NCI-H1105 treated with DMSO at 0.1 percent for 48 hours (cell line): ENCODE results near the gene DQX1.
"Not testable (repeated sequence)": the region's sequence is repeated elsewhere in the genome, so short reads cannot be mapped to it uniquely, and the experiment has no call there.

Experiments
- DNase-seq: peaks from one replicate; lab custom pipeline; 2025; lab: John Stamatoyannopoulos, UW

The DQX1 gene

GRCh38 chr2:74525717-74526648 lies at the start of gene DQX1:
Gene DQX1, minus strand, starts transcription at chr2:74526231. Its CDS starts 502 bp downstream, at chr2:74525729.
- DNase-seq, result peak; percentile 9

- no peak for DNase-seq
These were observed 49.3 kb upstream of the DQX1 start for GRCh38 chr2:74575320-74575719.

GRCh38 chr2:74573747-74574562 lies 47.9 kb upstream of the DQX1 start:
- DNase-seq, result no peak

- no peak for DNase-seq
These were observed 46.3 kb upstream of the DQX1 start for GRCh38 chr2:74572178-74572925.

- DNase-seq, result no peak
These were observed 45.0 kb upstream of the DQX1 start for GRCh38 chr2:74571058-74571457.

- no peak for DNase-seq
These were observed 43.7 kb upstream of the DQX1 start for GRCh38 chr2:74569686-74570085.

- DNase-seq, result no peak
These were observed 41.9 kb upstream of the DQX1 start for GRCh38 chr2:74567881-74568280.

- no peak for DNase-seq
These were observed 40.7 kb upstream of the DQX1 start for GRCh38 chr2:74566754-74567085.

GRCh38 chr2:74566076-74566753 lies 40.2 kb upstream of the DQX1 start:
- DNase-seq, result no peak

GRCh38 chr2:74564222-74564621 lies 38.2 kb upstream of the DQX1 start:
- no peak for DNase-seq

- no peak for DNase-seq
These were observed 36.2 kb upstream of the DQX1 start for GRCh38 chr2:74562126-74562775.

GRCh38 chr2:74561022-74561421 lies 35.0 kb upstream of the DQX1 start:
- DNase-seq, result not testable (repeated sequence)

- DNase-seq, result no peak
These were observed 34.6 kb upstream of the DQX1 start for GRCh38 chr2:74560591-74560990.

- DNase-seq, result no peak
These were observed 33.9 kb upstream of the DQX1 start for GRCh38 chr2:74559912-74560311.

GRCh38 chr2:74558284-74559230 lies 32.5 kb upstream of the DQX1 start:
- no peak for DNase-seq

- no peak for DNase-seq
These were observed 30.9 kb upstream of the DQX1 start for GRCh38 chr2:74556831-74557370.

GRCh38 chr2:74556159-74556558 lies 30.1 kb upstream of the DQX1 start:
- DNase-seq, result no peak

GRCh38 chr2:74555610-74556103 lies 29.6 kb upstream of the DQX1 start:
- DNase-seq, result no peak

GRCh38 chr2:74554820-74555531 lies 28.9 kb upstream of the DQX1 start:
- DNase-seq, result peak; percentile 49
